ENCODE results near the gene CAMSAP3.

GRCh38 chr19:7598180-7598579, 2.5 kb downstream of the CAMSAP3 start:
- TF ChIP-seq CTCF (IDR thresholded peaks at IDR 0.05; ENCODE audit: borderline replicate concordance, extremely low read depth, low read length, poor library complexity, severe bottlenecking) (no peak), EZH2 (IDR thresholded peaks at IDR 0.05; ENCODE audit: borderline replicate concordance, low read depth, low read length, severe bottlenecking) (no peak)

Measured in DND-41 (cell line).